ENCODE results near the gene POU4F3. TPM values are rescaled to one million over a fixed set of nuclear protein-coding genes. Genes with fewer than 3 reads are reported as not detected.

POU4F3 gene
- total RNA-seq, 2 experiments from 2014 or later = not detected

DNA sequence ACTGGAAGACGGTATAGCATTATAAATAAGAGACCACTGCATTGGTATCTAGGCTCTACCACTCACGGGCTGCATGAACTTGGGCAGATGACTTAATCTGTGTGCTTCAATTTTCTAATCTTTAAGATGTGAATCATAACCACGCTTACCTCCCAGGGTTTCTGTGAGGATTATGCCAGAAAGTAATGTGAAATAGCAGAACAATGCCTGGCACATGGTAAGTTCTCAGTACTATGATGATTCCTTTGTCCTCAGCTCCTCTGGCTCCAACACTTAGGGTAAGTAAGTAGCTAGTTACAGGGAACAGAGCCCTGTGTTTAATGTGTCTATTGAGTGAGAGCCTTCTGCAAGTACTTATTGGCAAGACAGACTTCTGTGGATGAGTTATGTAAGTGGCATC is 31.1 kb downstream of the POU4F3 start:
- no peak for DNase-seq
- Mint-ChIP-seq H3K27me3 (ENCODE audit: low read depth) (peaks cover 22% of the 10 kb centered on the region), H3K27ac (no peak overlapping the region), H3K4me1 (ENCODE audit: low read depth) (no peaks in the 10 kb centered on the region), H3K4me3 (no peak overlapping the region), H3K9me3 (no peaks in the 10 kb centered on the region), H3K36me3 (ENCODE audit: low read depth) (no peaks in the 10 kb centered on the region)
- CTCF ChIA-PET = no interaction called here
- intact Hi-C loops (cut with micrococcal nuclease) = no loop called here

DNA sequence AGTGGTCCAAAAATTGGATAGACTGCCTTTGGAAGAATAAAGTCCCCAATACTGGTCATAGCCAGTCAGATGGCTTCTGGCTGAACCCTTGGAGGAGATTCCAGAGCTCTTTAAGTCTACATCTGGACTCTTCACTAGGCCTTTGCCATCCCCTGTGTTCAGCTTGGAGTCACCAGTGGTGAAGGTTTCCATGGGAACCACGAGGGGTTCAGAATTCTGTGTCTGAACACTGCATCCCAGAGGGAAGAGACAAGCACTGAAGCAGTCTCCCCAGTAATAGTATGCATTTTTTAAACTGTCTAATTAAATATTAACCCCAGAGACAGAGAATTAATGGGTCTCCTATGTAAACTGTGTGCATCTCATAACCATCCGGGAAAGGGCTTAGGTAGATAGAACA is 38.2 kb downstream of the POU4F3 start:
- Mint-ChIP-seq H3K4me1 (ENCODE audit: low read depth) (no peaks in the 10 kb centered on the region), H3K9me3 (peaks cover 2% of the 10 kb centered on the region), H3K27me3 (ENCODE audit: low read depth) (peaks cover 16% of the 10 kb centered on the region), H3K27ac (no peak overlapping the region), H3K4me3 (no peak overlapping the region), H3K36me3 (ENCODE audit: low read depth) (no peaks in the 10 kb centered on the region)
- intact Hi-C loops (cut with micrococcal nuclease) = no loop called here
- CTCF ChIA-PET = interaction anchor here (0.8 to 1.8 kb wide), 2 partner anchors 9 to 51 kb away, joined by 3 to 5 read pairs; no protein-coding TSS in a partner anchor
- no peak for DNase-seq

DNA sequence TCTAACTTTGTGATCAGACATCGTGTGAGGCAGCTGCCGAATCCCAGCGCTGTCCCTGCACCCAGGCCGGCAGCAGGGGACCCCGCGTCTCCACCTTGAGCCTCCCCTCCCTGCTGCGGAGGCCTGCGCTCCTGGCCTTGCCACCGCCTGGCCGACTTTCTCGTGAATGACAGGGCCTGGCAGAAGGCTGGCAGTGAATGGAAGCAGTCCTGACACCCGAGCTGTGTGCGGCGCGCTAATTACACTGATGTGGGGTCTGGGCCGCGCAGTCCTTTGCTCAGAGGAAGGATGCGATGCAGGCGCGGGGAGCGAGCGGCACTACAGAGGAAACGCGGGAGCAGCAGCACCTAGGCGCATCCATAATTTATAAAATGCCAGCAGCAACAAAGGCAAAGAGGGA is 40.3 kb downstream of the POU4F3 start:
- DNase-seq = no peak
- Mint-ChIP-seq H3K27ac (no peak overlapping the region), H3K9me3 (peaks cover 2% of the 10 kb centered on the region), H3K36me3 (ENCODE audit: low read depth) (no peaks in the 10 kb centered on the region), H3K27me3 (ENCODE audit: low read depth) (peaks cover 13% of the 10 kb centered on the region), H3K4me1 (ENCODE audit: low read depth) (no peaks in the 10 kb centered on the region), H3K4me3 (no peak overlapping the region)
- intact Hi-C loops (cut with micrococcal nuclease) = no loop called here
- CTCF ChIA-PET = no interaction called here

DNA sequence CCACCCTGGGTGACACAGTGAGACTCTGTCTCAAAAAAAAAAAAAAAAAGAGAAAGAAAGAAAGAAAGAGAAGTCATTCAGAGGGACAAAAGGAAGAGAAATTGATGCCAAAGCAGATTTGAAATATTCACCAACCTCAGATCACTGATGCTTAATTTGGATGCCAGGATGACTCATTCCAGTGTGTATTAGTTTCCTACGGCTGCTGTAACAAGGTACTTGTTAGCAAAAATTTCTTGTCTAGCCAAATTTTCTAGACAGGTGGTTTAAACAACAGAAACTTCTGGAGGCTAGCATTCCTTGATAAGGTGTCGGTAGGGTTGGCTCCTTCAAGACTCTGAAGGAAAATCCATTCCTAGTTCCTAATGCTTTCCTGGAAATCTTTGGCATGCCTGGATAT is 42.1 kb downstream of the POU4F3 start:
- DNase-seq = no peak
- Mint-ChIP-seq H3K4me3 (no peak overlapping the region), H3K27me3 (ENCODE audit: low read depth) (peaks cover 13% of the 10 kb centered on the region), H3K9me3 (peaks cover 2% of the 10 kb centered on the region), H3K27ac (no peak overlapping the region), H3K36me3 (ENCODE audit: low read depth) (no peaks in the 10 kb centered on the region), H3K4me1 (ENCODE audit: low read depth) (no peaks in the 10 kb centered on the region)
- intact Hi-C loops (cut with micrococcal nuclease) = no loop called here
- CTCF ChIA-PET = no interaction called here

DNA sequence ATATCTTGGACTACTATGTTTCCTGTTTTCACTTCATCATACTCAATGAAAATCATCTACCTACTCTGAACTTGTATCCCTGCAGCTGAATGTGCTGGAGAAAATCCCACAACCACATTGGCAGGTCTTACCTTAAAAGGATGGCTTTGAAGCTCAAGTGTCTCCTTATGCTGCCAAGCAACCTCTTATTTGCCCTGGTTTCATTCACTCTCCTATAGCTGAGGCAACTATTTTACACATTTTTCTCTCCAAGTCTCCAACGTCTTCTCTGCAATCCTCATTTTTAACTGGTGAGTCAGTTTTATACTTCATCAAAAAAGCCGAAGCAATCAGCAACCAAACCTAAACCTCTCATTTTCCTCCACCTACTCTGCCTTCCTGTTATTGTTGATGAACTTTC is 49.7 kb downstream of the POU4F3 start:
- no peak for DNase-seq
- no peak overlapping the region for H3K27ac Mint-ChIP-seq
- H3K4me3 Mint-ChIP-seq = no peak overlapping the region
- no peaks in the 10 kb centered on the region for H3K36me3 Mint-ChIP-seq (ENCODE audit: low read depth)
- intact Hi-C loops (cut with micrococcal nuclease) = no loop called here
- no peaks in the 10 kb centered on the region for H3K27me3 Mint-ChIP-seq (ENCODE audit: low read depth)
- H3K9me3 Mint-ChIP-seq = no peaks in the 10 kb centered on the region
- no peaks in the 10 kb centered on the region for H3K4me1 Mint-ChIP-seq (ENCODE audit: low read depth)
- CTCF ChIA-PET = interaction anchor here (1.1 kb wide), 1 partner anchor 8 kb away, joined by 3 read pairs; no protein-coding TSS in a partner anchor

DNA sequence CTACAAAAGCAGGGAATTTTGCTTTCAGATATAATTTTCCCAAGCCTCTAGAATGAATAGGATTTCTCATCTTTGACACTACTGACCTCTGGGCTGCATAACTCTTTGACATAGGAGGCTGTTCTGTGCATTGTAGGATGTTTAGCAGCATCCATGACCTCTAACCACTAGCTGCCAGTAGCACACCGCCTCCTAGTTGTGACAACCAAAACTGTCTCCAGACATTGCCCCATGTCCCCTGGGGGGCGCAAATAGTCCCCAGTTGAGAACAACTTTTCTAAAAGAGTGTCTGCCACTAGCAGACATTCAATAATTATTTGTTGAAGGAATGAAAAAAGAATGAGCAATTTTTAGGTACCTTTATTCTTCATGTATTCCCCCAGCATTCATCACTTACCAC is 51.8 kb downstream of the POU4F3 start:
- Mint-ChIP-seq H3K27ac (no peak overlapping the region), H3K9me3 (no peaks in the 10 kb centered on the region), H3K4me1 (ENCODE audit: low read depth) (no peaks in the 10 kb centered on the region), H3K4me3 (no peak overlapping the region), H3K27me3 (ENCODE audit: low read depth) (peaks cover 3% of the 10 kb centered on the region), H3K36me3 (ENCODE audit: low read depth) (no peaks in the 10 kb centered on the region)
- no peak for DNase-seq
- intact Hi-C loops (cut with micrococcal nuclease) = no loop called here
- CTCF ChIA-PET = no interaction called here

Other genes starting within 250 kb of the POU4F3 start
- gene PLAC8L1, start 233.3 kb upstream of the POU4F3 start, total RNA-seq = under 1 TPM; 0.36 to 0.40 TPM
- gene LARS1, start 156.2 kb upstream of the POU4F3 start, total RNA-seq = 100 to 1,000 TPM; 181 to 202 TPM
- 10 to 100 TPM; 14.8 to 18.3 TPM for gene RBM27, start 135.2 kb upstream of the POU4F3 start, total RNA-seq
- gene TCERG1, start 108.5 kb downstream of the POU4F3 start, total RNA-seq = 100 to 1,000 TPM; 123 to 131 TPM
- gene GPR151, start 177.4 kb downstream of the POU4F3 start, total RNA-seq = not detected